Bronchus fibroblast of lung (primary cell): Measurements from ENCODE around the gene CRBN. TPM values are rescaled to one million over a fixed set of nuclear protein-coding genes. Genes with fewer than 3 reads are reported as not detected.

ENCODE experiments used
- total RNA-seq: library from RNA; depleted of rRNA; stranded (reverse); fragments of >200 nt; gene quantifications from 2 replicates; pipeline ENCODE4 v1.2.3, GENCODE V29; 2015

Gene CRBN
- 38.7 and 41.9 TPM in 2 replicates for total RNA-seq

GRCh38 chr3:3179407-3180094, at the start of gene CRBN:
Gene CRBN (minus strand): TSS chr3:3179691. CDS start chr3:3179687, 4 bp downstream.

GRCh38 chr3:3126477-3127431, 52.7 kb downstream of the CRBN start, which contains the start of gene TRNT1:
Gene TRNT1 (plus strand): TSS chr3:3126940. CDS start chr3:3129041, 2,101 bp downstream.

GRCh38 chr3:3110299-3110630, 69.2 kb downstream of the CRBN start, which contains the start of gene IL5RA:
Gene IL5RA (minus strand): TSS chr3:3110374. CDS start chr3:3104984, 5,390 bp downstream.

Other genes with a start within 250 kb of the CRBN start
- gene IL5RA, start 69.3 kb downstream of the CRBN start, total RNA-seq: not detected in 2 replicates
- 11.0 and 11.6 TPM in 2 replicates for gene TRNT1, start 52.8 kb downstream of the CRBN start, total RNA-seq